ENCODE results near the gene MICAL2.

Gene MICAL2

DNA sequence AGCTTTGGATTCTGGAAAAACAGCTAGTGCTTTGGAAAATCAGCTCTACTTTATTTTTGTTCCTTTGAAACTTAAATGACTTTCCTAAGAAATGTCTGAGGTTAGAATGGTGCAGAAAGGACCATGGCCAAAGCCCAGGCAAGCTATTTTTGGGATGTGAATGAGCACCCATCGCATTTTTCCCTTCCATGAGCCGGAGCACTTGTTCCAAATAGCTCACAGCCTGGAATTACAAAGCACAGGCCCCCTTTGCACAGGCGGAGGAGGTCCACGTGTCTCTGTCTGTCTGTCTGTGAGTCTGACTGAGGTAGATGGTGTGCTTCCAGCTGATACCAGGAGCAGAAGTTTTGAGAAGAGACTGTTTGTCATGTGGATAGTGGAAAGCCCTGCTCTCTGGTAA lies 50.7 kb downstream of the MICAL2 start:
- H3K79me2 ChIP-seq: no peaks in the 10 kb centered on the region
- H3K4me3 ChIP-seq (ENCODE audit: low read depth, low read length): no peak overlapping the region
- H3K4me2 ChIP-seq (ENCODE audit: low read length): no peak overlapping the region
- no peaks in the 10 kb centered on the region for H3K36me3 ChIP-seq (ENCODE audit: control insufficient read depth, insufficient read depth, low read length)
- H3K9ac ChIP-seq: no peak overlapping the region
- H2AFZ ChIP-seq: no peak overlapping the region
- no peak overlapping the region for H3K27ac ChIP-seq
- no peaks in the 10 kb centered on the region for H3K9me3 ChIP-seq (ENCODE audit: control insufficient read depth, low read length)
- TF ChIP-seq, protein P1, sequence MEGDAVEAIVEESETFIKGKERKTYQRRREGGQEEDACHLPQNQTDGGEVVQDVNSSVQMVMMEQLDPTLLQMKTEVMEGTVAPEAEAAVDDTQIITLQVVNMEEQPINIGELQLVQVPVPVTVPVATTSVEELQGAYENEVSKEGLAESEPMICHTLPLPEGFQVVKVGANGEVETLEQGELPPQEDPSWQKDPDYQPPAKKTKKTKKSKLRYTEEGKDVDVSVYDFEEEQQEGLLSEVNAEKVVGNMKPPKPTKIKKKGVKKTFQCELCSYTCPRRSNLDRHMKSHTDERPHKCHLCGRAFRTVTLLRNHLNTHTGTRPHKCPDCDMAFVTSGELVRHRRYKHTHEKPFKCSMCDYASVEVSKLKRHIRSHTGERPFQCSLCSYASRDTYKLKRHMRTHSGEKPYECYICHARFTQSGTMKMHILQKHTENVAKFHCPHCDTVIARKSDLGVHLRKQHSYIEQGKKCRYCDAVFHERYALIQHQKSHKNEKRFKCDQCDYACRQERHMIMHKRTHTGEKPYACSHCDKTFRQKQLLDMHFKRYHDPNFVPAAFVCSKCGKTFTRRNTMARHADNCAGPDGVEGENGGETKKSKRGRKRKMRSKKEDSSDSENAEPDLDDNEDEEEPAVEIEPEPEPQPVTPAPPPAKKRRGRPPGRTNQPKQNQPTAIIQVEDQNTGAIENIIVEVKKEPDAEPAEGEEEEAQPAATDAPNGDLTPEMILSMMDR (IDR thresholded peaks at IDR 0.05): no peak
- H3K4me1 ChIP-seq: no peaks in the 10 kb centered on the region
- H3K27me3 ChIP-seq (ENCODE audit: control insufficient read depth, insufficient read depth, low read length): no peaks in the 10 kb centered on the region

DNA sequence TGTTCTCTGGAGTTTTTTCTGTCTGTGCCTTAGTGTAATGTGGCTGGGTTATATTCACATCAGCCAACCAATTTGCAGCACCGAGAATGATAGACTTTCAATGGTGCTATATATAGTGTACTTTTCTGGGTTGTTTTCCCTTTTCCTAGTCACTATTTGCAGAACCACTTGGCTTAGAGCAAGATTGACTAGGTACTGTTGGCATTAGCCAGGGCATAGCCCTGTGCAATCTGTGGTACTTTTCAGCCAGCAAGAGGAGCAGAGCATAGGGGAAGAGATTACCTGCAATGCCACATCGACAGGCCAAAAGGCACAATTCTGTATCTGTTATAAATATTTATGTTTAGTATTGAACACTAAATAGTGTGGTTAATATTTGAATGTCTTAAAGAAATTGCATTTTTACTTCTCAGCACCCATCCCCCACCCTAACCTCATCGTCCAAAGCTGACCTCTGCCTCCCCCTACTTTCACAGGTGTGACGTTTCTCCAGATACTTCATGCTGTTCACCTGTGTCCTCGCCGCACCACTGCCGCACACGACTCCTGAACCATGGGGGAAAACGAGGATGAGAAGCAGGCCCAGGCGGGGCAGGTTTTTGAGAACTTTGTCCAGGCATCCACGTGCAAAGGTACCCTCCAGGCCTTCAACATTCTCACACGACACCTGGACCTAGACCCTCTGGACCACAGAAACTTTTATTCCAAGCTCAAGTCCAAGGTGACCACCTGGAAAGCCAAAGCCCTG lies 51.4 kb downstream of the MICAL2 start:
- TF ChIP-seq, protein P1 (IDR thresholded peaks at IDR 0.05): no peak
- no peaks in the 10 kb centered on the region for H3K4me1 ChIP-seq
- H3K4me3 ChIP-seq (ENCODE audit: low read depth, low read length): no peak overlapping the region

DNA sequence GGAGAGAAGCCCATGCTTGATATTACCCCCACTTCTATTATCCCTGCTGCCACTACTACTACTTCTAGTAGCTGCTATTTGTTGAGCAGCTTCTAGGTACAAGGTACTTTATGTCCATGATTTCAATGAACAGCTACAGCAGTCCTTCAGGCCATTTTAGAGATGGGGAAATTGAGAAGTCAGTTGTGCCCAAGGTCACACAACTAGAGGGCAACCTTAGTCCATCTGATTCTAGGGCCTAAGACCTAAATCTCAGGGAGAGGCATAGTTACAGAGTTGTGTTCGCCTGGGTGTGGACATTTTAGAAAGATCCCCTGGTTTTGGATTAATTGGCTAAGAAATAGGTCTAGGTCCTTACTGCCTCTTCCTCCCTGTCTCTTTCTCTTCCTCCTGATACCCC lies 52.3 kb downstream of the MICAL2 start:
- Histone ChIP-seq H3K36me3 (ENCODE audit: control insufficient read depth, insufficient read depth, low read length) (no peaks in the 10 kb centered on the region), H3K4me1 (no peaks in the 10 kb centered on the region), H3K9me3 (ENCODE audit: control insufficient read depth, low read length) (no peaks in the 10 kb centered on the region), H3K79me2 (no peaks in the 10 kb centered on the region), H3K9ac (no peak overlapping the region), H3K27ac (no peak overlapping the region), H2AFZ (no peak overlapping the region), H3K4me3 (ENCODE audit: low read depth, low read length) (no peak overlapping the region), H3K27me3 (ENCODE audit: control insufficient read depth, insufficient read depth, low read length) (no peaks in the 10 kb centered on the region), H3K4me2 (ENCODE audit: low read length) (no peak overlapping the region)
- TF ChIP-seq, protein P1 (IDR thresholded peaks at IDR 0.05): no peak

More for the DNA sequence above, 51.4 kb downstream of the MICAL2 start:
- no peaks in the 10 kb centered on the region for H3K27me3 ChIP-seq (ENCODE audit: control insufficient read depth, insufficient read depth, low read length)
- no peaks in the 10 kb centered on the region for H3K9me3 ChIP-seq (ENCODE audit: control insufficient read depth, low read length)
- no peak overlapping the region for H3K27ac ChIP-seq
- no peak overlapping the region for H3K9ac ChIP-seq
- H3K4me2 ChIP-seq (ENCODE audit: low read length): no peak overlapping the region
- H3K79me2 ChIP-seq: no peaks in the 10 kb centered on the region
- no peak overlapping the region for H2AFZ ChIP-seq
- H3K36me3 ChIP-seq (ENCODE audit: control insufficient read depth, insufficient read depth, low read length): no peaks in the 10 kb centered on the region

DNA sequence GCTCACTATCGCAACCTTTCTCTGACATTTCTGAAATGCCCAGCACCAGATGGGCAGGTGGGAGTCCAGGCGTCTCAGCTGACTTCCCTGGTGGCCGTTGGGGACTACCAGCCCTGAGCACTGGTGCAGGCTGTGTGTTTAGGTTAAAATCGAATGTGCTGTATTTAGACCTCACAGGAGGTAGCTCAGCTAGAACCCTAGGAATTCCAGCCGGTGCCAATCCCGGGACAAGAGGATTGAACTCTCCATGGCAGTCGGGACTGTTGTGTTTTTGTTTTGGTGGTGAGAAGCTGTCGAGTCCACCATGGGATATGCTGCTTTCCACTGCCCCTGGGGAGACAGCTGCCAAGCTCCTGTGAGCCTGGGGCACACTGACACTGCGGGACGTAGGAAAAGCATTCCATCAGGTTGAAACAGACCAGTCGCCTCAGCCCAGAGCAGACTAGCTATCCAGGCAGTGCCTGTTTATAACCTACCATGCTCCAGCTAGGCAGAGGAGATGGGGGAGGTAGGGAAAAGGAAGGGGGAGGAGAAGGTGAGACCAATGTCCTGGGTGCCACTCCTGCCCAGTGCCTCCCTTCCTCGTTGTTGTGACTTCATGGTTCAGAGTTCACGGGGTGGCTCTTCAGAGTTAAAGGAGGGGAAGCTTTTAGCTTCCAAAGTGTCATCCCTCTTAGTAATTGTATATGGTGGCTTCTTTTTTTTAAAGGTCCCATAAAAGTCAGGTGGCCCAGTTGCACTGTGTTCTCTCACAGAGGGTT lies 53.0 kb downstream of the MICAL2 start:
- Histone ChIP-seq H3K9me3 (ENCODE audit: control insufficient read depth, low read length) (no peaks in the 10 kb centered on the region), H3K4me1 (no peaks in the 10 kb centered on the region), H3K4me3 (ENCODE audit: low read depth, low read length) (no peak overlapping the region), H3K4me2 (ENCODE audit: low read length) (no peak overlapping the region), H3K36me3 (ENCODE audit: control insufficient read depth, insufficient read depth, low read length) (no peaks in the 10 kb centered on the region), H3K27me3 (ENCODE audit: control insufficient read depth, insufficient read depth, low read length) (no peaks in the 10 kb centered on the region), H2AFZ (no peak overlapping the region), H3K9ac (no peak overlapping the region), H3K27ac (no peak overlapping the region), H3K79me2 (no peaks in the 10 kb centered on the region)
- TF ChIP-seq, protein P1 (IDR thresholded peaks at IDR 0.05): no peak

Data from parathyroid adenoma (tissue), 2 donors.